ENCODE measurements around the gene KRTAP5-9. TPM values are rescaled to one million over a fixed set of nuclear protein-coding genes. Genes with fewer than 3 reads are reported as not detected.
"Not testable (repeated sequence)": the region's sequence is repeated elsewhere in the genome, so short reads cannot be mapped to it uniquely, and the experiment has no call there.

Gene KRTAP5-9
- total RNA-seq, 2 experiments from 2014 or later = 0.27 TPM; not detected in 1

DNA sequence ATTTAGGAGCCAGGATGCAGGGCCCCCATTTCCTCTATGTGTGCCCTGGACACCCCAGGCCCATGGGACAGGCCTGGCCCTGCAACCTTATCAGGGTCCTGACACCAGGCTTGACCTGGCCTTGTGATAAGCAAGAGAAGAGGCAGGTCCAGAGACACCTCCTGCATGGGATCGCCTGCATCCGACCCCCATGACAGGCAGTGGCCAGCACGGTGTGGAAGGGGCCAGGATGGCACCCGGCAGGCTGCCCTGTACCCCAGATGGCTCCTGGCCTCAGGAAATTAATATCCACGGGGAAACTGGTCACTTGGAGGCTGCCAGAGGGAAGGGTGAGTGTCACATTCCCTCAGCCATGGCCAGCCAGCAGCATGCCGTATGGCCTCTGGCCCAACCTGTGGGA is 6.8 kb downstream of the KRTAP5-9 start:
- ChIA-PET CTCF (no interaction called here), POLR2A (no interaction called here)
- Mint-ChIP-seq H3K4me1 (ENCODE audit: low read depth) (no peaks in the 10 kb centered on the region), H3K4me3 (no peak overlapping the region), H3K27me3 (peaks cover 18% of the 10 kb centered on the region), H3K27ac (no peak overlapping the region), H3K36me3 (no peaks in the 10 kb centered on the region), H3K9me3 (no peaks in the 10 kb centered on the region)
- intact Hi-C loops (cut with micrococcal nuclease) = no loop called here
- no peak for DNase-seq

DNA sequence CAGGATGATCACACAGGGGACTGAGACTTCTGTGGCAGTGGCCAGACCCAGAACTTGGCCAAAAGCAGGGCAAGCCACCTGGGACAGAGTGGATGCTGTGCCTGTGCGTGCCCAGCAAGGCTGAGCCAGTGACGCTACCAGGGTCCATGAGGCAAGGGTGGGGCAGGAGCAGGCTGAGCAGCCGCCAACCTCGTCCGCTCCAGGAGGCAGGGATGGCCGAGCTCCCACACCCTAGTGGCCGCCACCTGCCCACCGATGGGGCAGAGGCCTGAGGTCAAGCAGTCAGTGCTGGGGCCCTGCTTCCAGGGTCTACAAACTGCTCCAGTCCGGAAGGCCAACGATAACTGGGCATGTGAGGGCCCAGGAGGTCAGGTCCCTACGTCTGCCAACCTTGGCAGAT is 7.3 kb downstream of the KRTAP5-9 start:
- H3K27ac Mint-ChIP-seq = no peak overlapping the region
- H3K27me3 Mint-ChIP-seq = peaks cover 18% of the 10 kb centered on the region
- CTCF ChIA-PET = no interaction called here
- no peak for DNase-seq
- POLR2A ChIA-PET = no interaction called here
- no peaks in the 10 kb centered on the region for H3K9me3 Mint-ChIP-seq
- intact Hi-C loops (cut with micrococcal nuclease) = no loop called here
- no peak overlapping the region for H3K4me3 Mint-ChIP-seq
- no peaks in the 10 kb centered on the region for H3K4me1 Mint-ChIP-seq (ENCODE audit: low read depth)
- H3K36me3 Mint-ChIP-seq = no peaks in the 10 kb centered on the region

DNA sequence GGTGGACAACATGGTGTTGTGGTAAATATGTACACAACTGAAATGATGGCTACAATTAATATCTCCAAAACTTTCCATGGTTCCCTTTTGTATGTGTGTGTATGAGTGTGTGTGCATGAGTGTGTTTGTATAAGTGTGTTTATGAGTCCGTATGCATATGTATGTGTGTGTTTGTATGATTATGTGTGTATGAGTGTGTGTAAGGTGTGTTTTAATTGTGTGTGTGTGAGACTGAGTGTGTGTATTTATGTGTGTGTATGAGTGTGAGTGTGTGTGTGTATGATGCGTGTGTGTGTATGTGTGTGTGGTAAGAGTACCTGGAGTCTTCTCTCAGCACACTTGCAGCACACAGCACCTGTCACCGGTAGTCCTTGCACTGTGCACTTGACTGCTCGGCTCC is 7.8 kb downstream of the KRTAP5-9 start:
- Mint-ChIP-seq H3K4me3 (no peak overlapping the region), H3K27me3 (peaks cover 22% of the 10 kb centered on the region), H3K9me3 (no peaks in the 10 kb centered on the region), H3K36me3 (no peaks in the 10 kb centered on the region), H3K27ac (no peak overlapping the region), H3K4me1 (ENCODE audit: low read depth) (no peaks in the 10 kb centered on the region)
- no peak for DNase-seq
- ChIA-PET POLR2A (no interaction called here), CTCF (no interaction called here)
- intact Hi-C loops (cut with micrococcal nuclease) = no loop called here

DNA sequence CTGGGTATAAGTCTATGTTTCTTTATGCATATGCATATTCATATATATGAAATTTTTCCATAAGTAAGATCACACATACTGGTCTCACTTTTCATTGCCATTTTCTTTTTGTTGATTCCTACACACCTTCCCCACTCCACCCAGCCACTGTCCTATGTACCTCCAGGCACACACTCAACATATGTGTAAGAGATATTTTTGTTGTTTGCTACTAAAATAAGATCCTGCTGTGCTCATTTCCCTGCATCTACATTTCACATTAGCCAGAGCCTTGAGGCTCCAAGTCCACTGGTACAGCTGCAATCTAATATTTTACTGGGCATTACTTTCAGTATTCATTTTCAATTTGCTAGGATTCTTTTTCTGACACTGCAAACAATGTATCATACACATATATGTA is 9.0 kb downstream of the KRTAP5-9 start:
- ChIA-PET CTCF (no interaction called here), POLR2A (no interaction called here)

DNA sequence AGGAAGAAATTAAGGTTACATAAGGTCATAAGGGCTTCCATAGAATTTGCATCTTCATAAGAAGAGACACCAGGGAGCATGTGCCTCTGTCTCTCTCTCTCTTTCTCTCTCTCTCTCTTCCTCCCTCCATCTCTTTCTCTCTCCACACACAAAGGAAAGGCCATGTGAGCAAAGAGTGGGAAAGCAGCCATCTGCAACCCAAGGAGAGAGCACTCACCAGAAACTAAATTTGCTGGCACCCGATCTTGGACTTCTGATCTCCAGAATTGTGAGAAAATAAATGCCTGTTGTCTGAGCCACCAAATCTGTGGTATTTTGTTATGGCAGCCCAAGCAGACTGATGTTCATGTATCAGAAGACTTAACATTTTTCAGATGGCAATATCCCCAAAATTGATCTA is 10.8 kb downstream of the KRTAP5-9 start:
- ChIA-PET CTCF (no interaction called here), POLR2A (no interaction called here)
- Mint-ChIP-seq H3K27ac (no peak overlapping the region), H3K4me1 (ENCODE audit: low read depth) (no peaks in the 10 kb centered on the region), H3K4me3 (no peak overlapping the region), H3K9me3 (no peaks in the 10 kb centered on the region), H3K27me3 (peaks cover 38% of the 10 kb centered on the region), H3K36me3 (no peaks in the 10 kb centered on the region)
- intact Hi-C loops (cut with micrococcal nuclease) = no loop called here
- no peak for DNase-seq

More for the DNA sequence above, 9.0 kb downstream of the KRTAP5-9 start:
- no peak for DNase-seq
- H3K27ac Mint-ChIP-seq = no peak overlapping the region
- no peaks in the 10 kb centered on the region for H3K36me3 Mint-ChIP-seq
- H3K4me1 Mint-ChIP-seq (ENCODE audit: low read depth) = no peaks in the 10 kb centered on the region
- intact Hi-C loops (cut with micrococcal nuclease) = no loop called here
- H3K4me3 Mint-ChIP-seq = no peak overlapping the region
- peaks cover 28% of the 10 kb centered on the region for H3K27me3 Mint-ChIP-seq
- H3K9me3 Mint-ChIP-seq = no peaks in the 10 kb centered on the region

DNA sequence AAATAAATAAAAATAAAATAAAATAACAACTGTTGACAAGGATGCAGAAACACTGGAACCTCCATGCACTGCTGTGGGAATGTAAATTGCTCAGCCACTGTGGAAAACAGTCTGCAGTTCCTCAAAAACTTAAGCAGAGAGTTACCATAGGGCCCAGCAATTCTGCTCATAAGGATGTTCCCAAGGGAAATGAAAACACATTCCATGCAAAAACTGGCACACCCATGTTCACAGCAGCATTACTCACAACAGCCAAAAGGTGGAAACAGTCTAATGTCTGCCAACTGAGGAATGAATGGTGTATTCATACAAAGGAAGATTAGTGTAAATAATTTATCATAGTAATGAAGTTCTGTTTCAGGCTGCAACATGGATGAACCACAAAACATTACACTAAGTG is 13.9 kb downstream of the KRTAP5-9 start:
- no peaks in the 10 kb centered on the region for H3K36me3 Mint-ChIP-seq
- H3K27ac Mint-ChIP-seq = no peak overlapping the region
- no peaks in the 10 kb centered on the region for H3K9me3 Mint-ChIP-seq
- no peak overlapping the region for H3K4me3 Mint-ChIP-seq
- DNase-seq = no peak
- H3K27me3 Mint-ChIP-seq = peaks cover 49% of the 10 kb centered on the region
- ChIA-PET POLR2A (no interaction called here), CTCF (no interaction called here)
- no peaks in the 10 kb centered on the region for H3K4me1 Mint-ChIP-seq (ENCODE audit: low read depth)
- intact Hi-C loops (cut with micrococcal nuclease) = no loop called here

DNA sequence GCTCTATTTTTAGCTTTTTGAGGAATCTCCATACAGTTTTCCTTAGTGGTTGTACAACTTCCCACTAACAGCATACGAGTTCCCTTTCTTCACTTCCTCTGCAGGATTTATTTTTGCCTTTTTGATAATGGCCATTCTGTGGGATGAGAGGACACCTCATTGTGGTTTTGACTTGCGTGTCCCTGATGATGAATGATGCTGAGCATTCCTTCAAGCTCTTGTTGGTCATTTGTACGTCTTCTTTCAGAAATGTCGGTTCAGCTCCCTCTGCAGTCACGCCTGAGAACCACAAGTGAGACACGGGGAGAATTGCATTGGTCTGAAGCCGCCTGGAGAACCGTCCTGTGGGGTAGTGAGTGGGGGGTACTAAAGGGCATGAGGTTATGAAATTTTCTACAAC is 15.2 kb downstream of the KRTAP5-9 start:
- Mint-ChIP-seq H3K36me3 (no peaks in the 10 kb centered on the region), H3K4me3 (no peak overlapping the region), H3K9me3 (no peaks in the 10 kb centered on the region), H3K27me3 (peaks cover 41% of the 10 kb centered on the region), H3K27ac (no peak overlapping the region), H3K4me1 (ENCODE audit: low read depth) (no peaks in the 10 kb centered on the region)
- peak; percentile 44 for DNase-seq
- CTCF ChIA-PET = interaction anchor here (1.3 kb wide), 1 partner anchor 115 kb away, joined by 7 read pairs; the partner anchor contains the start of gene DHCR7
- POLR2A ChIA-PET = no interaction called here
- intact Hi-C loops (cut with micrococcal nuclease) = no loop called here

DNA sequence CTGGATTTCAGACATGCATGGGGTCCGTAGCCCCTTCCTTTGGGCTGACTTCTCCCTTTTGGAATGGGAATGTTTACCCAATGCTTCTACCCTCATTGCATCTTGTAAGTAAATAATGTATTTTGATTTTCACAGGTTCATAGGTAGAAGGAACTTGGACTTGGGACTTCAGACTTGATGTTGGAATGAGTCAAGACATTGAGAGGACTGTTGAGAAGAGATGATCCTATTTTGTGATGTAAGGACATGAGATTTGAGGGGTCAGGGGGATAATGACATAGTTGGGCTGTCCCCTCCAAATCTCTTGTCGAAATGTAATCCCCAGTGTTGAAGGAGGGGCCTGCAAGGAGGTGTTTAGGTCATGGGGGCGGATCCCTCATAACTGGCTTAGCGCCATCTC is 16.2 kb downstream of the KRTAP5-9 start:
- ChIA-PET CTCF (no interaction called here), POLR2A (no interaction called here)
- Mint-ChIP-seq H3K4me3 (no peak overlapping the region), H3K9me3 (no peaks in the 10 kb centered on the region), H3K27ac (no peak overlapping the region), H3K36me3 (no peaks in the 10 kb centered on the region), H3K4me1 (ENCODE audit: low read depth) (no peaks in the 10 kb centered on the region), H3K27me3 (peaks cover 37% of the 10 kb centered on the region)
- no peak for DNase-seq
- intact Hi-C loops (cut with micrococcal nuclease) = no loop called here

DNA sequence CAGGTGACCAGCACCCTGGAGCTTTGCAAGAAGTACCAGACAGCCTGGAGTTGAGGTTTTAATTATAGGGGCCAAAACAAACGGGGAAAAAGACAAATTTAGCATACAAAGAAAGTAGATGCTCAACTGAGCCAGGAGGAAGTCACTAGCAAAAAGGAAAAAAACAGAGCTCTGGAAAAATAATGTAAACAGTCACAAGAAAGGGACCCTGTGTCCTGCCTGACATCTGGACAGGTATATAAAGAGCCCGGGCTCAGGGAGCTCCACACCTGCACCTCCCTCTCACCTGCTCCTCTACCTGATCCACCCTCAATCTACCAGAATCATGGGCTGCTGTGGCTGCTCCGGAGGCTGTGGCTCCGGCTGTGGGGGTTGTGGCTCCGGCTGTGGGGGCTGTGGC is 17.0 kb downstream of the KRTAP5-9 start, which contains the start of gene KRTAP5-10:
Gene KRTAP5-10 (plus strand): TSS at position 301 of the 400 bp plus-strand sequence. CDS start 25 bp downstream, at position 326.
- H3K27ac Mint-ChIP-seq = no peak within 1 kb of the TSS
- no peaks in the 10 kb centered on the region for H3K4me1 Mint-ChIP-seq (ENCODE audit: low read depth)
- no peak for DNase-seq
- H3K4me3 Mint-ChIP-seq = no peak within 1 kb of the TSS
- no peaks in the 10 kb centered on the region for H3K9me3 Mint-ChIP-seq
- no peaks in the 10 kb centered on the region for H3K36me3 Mint-ChIP-seq
- CTCF ChIA-PET = no interaction called here
- POLR2A ChIA-PET = no interaction called here
- peaks cover 36% of the 10 kb centered on the region for H3K27me3 Mint-ChIP-seq
- intact Hi-C loops (cut with micrococcal nuclease) = no loop called here

DNA sequence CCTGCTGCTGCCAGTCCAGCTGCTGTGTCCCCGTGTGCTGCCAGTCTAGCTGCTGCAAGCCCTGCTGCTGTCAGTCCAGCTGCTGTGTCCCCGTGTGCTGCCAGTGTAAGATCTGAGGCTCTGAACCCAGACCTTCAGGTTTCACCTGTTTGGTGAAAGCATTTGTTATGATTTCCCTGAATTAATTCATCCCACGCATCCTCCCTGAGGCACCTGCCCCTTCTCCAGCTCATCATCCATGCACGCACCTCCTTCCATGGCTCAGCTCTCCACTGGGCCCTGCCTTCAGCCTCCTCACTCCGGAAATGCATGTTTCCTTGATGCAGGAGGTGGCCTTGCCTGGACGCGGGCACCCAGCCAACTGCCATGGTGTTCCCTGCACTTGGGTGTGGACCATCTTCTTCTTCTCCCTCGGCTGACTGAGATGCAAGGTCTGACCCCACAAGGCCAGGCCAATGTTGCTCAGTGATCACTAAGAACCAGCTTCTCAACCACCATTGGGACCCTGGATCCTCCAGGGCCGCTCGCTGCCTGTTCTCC is 17.9 kb downstream of the KRTAP5-9 start:
- intact Hi-C loops (cut with micrococcal nuclease) = no loop called here
- Mint-ChIP-seq H3K4me1 (ENCODE audit: low read depth) (no peaks in the 10 kb centered on the region), H3K27me3 (peaks cover 36% of the 10 kb centered on the region), H3K36me3 (no peaks in the 10 kb centered on the region), H3K4me3 (no peak overlapping the region), H3K27ac (no peak overlapping the region), H3K9me3 (no peaks in the 10 kb centered on the region)
- CTCF ChIA-PET = no interaction called here
- no peak for DNase-seq
- POLR2A ChIA-PET = no interaction called here

DNA sequence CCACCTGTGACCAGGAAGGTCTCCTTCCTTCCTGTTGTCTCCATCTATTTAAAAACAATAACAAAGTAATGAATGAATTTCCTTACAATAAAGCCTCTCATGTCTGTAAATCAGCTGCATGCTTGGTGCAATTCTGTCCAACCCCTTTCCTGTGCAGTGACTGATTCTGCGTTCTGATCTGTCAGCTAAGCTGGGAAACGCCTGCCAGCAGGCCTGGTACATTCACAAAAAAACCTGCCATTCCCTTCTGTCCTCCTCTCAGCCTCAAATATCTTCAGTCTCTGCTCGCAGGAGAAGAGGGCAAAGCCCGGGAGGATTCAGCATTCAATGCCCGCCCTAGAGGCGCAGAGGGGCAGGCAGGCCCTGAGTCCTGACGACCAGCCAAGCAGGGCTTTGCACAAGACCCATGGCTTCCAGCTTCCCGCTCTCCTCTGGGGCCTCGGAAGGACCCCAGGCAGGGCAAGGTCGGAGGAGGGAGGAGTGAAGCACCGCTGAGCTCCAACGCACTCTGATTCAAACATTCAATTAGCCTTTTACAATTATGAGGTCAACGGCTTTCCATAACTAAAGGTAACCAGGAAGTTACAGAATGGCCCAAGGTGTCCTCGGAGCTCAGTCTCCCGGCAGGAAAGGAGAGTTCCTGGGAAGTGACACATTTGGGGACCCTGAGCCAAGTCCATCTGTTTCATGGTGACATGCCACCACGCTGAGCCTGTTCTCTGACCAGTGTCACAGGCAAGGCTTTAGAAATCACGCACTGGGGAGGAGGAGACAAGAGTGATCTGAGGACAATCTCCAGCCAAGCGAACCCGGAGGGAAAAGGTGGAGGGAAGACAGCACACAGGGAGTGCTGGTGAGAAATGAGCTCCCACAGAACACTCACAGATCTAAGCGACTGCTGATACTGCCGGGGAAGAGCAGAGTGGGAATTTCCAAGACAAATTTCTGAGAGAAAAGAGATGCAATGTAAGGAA is 18.7 kb downstream of the KRTAP5-9 start:
- intact Hi-C loops (cut with micrococcal nuclease); DNase-seq; POLR2A ChIA-PET; H3K9me3 Mint-ChIP-seq; CTCF ChIA-PET; H3K4me1 Mint-ChIP-seq (ENCODE audit: low read depth); H3K4me3 Mint-ChIP-seq; H3K27ac Mint-ChIP-seq; H3K36me3 Mint-ChIP-seq: not testable (repeated sequence)
- H3K27me3 Mint-ChIP-seq = peaks cover 31% of the 10 kb centered on the region

DNA sequence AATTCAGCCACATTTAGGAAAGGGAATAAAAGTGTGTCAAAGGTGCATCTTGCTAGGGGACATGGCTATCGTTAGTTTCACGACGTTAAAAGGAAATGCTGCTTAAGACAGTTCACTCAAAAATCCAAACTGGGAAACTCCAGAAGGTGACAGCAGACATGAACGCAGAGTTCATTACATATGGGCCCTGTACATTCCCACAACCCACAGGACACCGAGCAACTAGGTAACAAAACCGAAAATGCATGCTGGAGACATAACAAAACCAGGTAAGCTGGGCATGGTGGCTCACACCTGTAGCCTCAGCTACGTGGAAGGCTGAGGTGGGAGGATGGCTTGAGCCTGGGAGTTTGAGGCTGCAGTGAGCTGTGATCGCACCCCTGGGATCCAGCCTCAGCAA is 19.4 kb downstream of the KRTAP5-9 start:
- CTCF ChIA-PET; H3K9me3 Mint-ChIP-seq; H3K36me3 Mint-ChIP-seq; H3K4me1 Mint-ChIP-seq (ENCODE audit: low read depth); H3K27ac Mint-ChIP-seq; H3K4me3 Mint-ChIP-seq; intact Hi-C loops (cut with micrococcal nuclease); DNase-seq; POLR2A ChIA-PET: not testable (repeated sequence)
- peaks cover 31% of the 10 kb centered on the region for H3K27me3 Mint-ChIP-seq

Measured in activated CD4-positive, alpha-beta memory T cell treated with anti-CD3 and anti-CD28 coated beads for 36 hours (primary cell).